ENCODE results near the gene NARS2.
"Not testable (repeated sequence)": the region's sequence is repeated elsewhere in the genome, so short reads cannot be mapped to it uniquely, and the experiment has no call there.

The NARS2 gene

GRCh38 chr11:78574386-78575381 lies at the start of gene NARS2:
NARS2 (minus strand) TSS chr11:78574864; CDS start chr11:78574488, 376 bp downstream.
- TF ChIP-seq, protein P1, sequence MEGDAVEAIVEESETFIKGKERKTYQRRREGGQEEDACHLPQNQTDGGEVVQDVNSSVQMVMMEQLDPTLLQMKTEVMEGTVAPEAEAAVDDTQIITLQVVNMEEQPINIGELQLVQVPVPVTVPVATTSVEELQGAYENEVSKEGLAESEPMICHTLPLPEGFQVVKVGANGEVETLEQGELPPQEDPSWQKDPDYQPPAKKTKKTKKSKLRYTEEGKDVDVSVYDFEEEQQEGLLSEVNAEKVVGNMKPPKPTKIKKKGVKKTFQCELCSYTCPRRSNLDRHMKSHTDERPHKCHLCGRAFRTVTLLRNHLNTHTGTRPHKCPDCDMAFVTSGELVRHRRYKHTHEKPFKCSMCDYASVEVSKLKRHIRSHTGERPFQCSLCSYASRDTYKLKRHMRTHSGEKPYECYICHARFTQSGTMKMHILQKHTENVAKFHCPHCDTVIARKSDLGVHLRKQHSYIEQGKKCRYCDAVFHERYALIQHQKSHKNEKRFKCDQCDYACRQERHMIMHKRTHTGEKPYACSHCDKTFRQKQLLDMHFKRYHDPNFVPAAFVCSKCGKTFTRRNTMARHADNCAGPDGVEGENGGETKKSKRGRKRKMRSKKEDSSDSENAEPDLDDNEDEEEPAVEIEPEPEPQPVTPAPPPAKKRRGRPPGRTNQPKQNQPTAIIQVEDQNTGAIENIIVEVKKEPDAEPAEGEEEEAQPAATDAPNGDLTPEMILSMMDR (conservative IDR thresholded peaks at IDR 0.05; ENCODE audit: control insufficient read depth, insufficient read depth, low read depth, low read length), result no peak

DNA sequence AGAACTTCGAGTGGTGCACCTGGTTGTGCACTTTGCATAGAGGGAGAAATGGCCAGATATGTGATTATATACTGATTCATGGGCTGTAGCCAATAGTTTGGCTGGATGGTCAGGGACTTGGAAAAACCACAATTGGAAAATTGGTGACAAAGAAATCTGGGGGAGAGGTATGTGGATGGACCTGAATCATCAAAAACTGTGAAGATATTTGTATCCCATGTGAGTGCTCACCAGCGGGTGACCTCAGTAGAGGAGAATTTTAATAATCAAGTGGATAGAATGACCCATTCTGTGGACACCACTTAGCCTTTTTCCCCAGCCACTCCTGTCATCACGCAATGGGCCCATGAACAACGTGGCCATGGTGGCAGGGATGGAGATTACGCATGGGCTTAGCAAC lies 48.0 kb upstream of the NARS2 start:
- DNase-seq (ENCODE audit: low read depth), result no peak
- no peak overlapping the region for H3K4me3 ChIP-seq (ENCODE audit: control insufficient read depth, low read depth, low read length)
- TF ChIP-seq, protein P1 (conservative IDR thresholded peaks at IDR 0.05; ENCODE audit: control insufficient read depth, insufficient read depth, low read depth, low read length), result no peak

More at GRCh38 chr11:78574386-78575381, at the start of gene NARS2:
- H3K4me3 ChIP-seq (ENCODE audit: control insufficient read depth, low read depth, low read length), result peak within 1 kb of the TSS; percentile 92
- DNase-seq (ENCODE audit: low read depth), result peak; percentile 96

GRCh38 chr11:78620159-78620558 lies 45.5 kb upstream of the NARS2 start:
- H3K4me3 ChIP-seq (ENCODE audit: control insufficient read depth, low read depth, low read length), result no peak overlapping the region
- TF ChIP-seq, protein P1 (conservative IDR thresholded peaks at IDR 0.05; ENCODE audit: control insufficient read depth, insufficient read depth, low read depth, low read length), result no peak
- no peak for DNase-seq (ENCODE audit: low read depth)

DNA sequence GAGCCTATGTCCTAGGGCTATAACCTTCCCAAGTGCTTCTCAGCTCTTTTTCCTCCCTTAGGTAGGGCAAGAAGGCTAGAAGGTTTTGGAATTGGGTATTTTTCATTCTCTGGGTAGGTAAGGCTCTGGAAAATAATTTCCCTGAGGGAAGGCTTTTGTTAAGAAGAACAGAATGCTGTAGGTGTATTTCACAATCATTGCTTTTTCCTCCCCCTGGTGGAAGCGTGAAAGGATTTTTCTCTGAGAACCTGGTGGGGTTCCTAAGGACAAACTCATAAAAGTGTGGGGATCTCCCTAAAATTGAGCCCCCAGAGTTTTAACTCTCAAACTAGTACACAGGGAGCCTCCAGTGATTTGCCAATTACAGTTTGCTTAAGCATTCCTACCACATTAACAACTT lies 41.1 kb upstream of the NARS2 start:
- TF ChIP-seq, protein P1 (conservative IDR thresholded peaks at IDR 0.05; ENCODE audit: control insufficient read depth, insufficient read depth, low read depth, low read length), result peak; percentile 25
- no peak overlapping the region for H3K4me3 ChIP-seq (ENCODE audit: control insufficient read depth, low read depth, low read length)
- DNase-seq (ENCODE audit: low read depth), result peak; percentile 4

GRCh38 chr11:78613378-78613813 lies 38.7 kb upstream of the NARS2 start:
- TF ChIP-seq, protein P1 (conservative IDR thresholded peaks at IDR 0.05; ENCODE audit: control insufficient read depth, insufficient read depth, low read depth, low read length), result no peak
- DNase-seq (ENCODE audit: low read depth), result no peak
- no peak overlapping the region for H3K4me3 ChIP-seq (ENCODE audit: control insufficient read depth, low read depth, low read length)

DNA sequence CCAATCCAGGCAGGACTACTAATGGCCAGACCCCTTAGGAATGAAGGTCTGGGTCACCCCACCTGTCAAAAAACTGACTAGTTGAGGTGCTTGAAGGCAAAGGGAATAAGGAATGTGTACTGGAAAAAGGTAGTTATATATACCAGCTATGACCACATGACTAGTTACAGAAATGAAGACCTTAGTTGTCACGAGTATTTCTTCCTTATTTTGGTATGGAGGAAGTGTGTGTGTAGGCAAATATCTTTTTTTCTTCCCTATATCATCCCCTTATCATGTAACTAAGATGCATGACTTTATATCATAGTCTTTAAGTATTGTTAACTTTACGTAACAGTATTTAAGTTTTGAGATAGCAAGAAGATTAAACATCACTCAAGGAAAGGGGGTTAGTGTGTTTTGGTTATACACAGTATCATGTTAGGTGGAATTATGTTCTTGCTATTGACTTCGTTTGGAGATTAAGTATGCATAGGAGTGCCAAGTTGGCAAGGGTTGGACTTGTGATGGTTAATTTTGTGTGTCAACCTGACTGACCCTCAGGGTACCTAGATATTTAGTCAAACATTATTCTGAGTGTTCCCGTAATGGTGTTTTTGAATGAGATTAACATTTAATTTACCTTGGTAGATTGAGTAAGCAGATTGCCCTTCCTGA lies 38.2 kb upstream of the NARS2 start:
- no peak overlapping the region for H3K4me3 ChIP-seq (ENCODE audit: control insufficient read depth, low read depth, low read length)
- TF ChIP-seq, protein P1 (conservative IDR thresholded peaks at IDR 0.05; ENCODE audit: control insufficient read depth, insufficient read depth, low read depth, low read length), result no peak
- no peak for DNase-seq (ENCODE audit: low read depth)

DNA sequence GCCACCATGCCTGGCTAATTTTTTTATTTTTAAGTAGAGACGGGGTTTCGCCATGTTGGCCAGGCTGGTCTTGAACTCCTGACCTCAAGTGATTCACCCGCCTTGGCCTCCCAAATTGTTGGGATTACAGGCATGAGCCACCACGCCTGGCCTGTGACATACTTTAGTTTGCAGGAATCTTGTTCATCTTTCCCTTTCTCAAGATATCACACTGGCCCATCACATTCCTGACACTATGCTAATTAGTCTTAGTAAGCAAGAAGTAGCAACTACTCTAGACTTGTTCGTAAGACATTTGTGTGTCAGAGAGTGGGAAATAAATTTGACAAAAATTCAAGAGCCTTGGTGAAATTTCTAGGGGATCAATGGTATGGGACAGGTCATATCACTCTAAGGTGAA lies 34.7 kb upstream of the NARS2 start:
- not testable (repeated sequence) for DNase-seq (ENCODE audit: low read depth); H3K4me3 ChIP-seq (ENCODE audit: control insufficient read depth, low read depth, low read length)

Measured in fibroblast of mammary gland (primary cell).